Fibroblast of mammary gland (primary cell): ENCODE results near the gene HID1.
A peak's percentile ranks its signal among the peaks of the same experiment; 100 is the strongest.

Source experiments
- DNase-seq: peaks from one replicate; pipeline ENCODE4 v3.0.0-alpha.2; 2010; ENCODE audit warnings: low read depth
- H3K4me3 ChIP-seq: 2 replicates; pipeline ENCODE4 v1.5.1; 2011; ENCODE audit warnings: low read depth, mild to moderate bottlenecking, low read length, moderate library complexity; ENCODE audit not compliant: control insufficient read depth
- TF ChIP-seq, protein P1 (sequence below): conservative IDR thresholded peaks from 2 replicates; pipeline ENCODE4 v1.5.1; 2011; ENCODE audit warnings: low read depth, low read length, inconsistent platforms; ENCODE audit not compliant: control insufficient read depth, insufficient read depth

Gene HID1

DNA sequence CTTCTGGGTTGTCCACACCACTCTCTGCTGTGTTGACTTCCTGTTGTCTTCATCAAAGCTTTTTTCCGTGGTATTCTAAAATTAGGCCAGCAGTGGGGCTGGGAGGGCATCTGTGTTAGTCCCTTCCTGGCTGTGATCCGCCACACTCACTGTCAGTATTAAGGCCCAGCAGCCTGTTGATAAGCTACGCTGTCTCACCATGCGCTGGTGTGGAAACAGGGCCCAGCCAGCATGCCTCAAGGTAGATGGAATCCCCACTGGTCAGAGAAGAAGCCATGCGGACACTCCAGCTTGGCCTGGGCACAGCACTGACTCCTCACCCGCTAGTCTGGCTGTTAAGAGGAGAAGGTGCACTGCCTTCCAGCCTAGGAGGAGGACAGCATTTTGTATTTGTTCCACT is 26.2 kb upstream of the HID1 start:
- TF ChIP-seq, protein P1, sequence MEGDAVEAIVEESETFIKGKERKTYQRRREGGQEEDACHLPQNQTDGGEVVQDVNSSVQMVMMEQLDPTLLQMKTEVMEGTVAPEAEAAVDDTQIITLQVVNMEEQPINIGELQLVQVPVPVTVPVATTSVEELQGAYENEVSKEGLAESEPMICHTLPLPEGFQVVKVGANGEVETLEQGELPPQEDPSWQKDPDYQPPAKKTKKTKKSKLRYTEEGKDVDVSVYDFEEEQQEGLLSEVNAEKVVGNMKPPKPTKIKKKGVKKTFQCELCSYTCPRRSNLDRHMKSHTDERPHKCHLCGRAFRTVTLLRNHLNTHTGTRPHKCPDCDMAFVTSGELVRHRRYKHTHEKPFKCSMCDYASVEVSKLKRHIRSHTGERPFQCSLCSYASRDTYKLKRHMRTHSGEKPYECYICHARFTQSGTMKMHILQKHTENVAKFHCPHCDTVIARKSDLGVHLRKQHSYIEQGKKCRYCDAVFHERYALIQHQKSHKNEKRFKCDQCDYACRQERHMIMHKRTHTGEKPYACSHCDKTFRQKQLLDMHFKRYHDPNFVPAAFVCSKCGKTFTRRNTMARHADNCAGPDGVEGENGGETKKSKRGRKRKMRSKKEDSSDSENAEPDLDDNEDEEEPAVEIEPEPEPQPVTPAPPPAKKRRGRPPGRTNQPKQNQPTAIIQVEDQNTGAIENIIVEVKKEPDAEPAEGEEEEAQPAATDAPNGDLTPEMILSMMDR = no peak
- H3K4me3 ChIP-seq = no peak overlapping the region
- no peak for DNase-seq

DNA sequence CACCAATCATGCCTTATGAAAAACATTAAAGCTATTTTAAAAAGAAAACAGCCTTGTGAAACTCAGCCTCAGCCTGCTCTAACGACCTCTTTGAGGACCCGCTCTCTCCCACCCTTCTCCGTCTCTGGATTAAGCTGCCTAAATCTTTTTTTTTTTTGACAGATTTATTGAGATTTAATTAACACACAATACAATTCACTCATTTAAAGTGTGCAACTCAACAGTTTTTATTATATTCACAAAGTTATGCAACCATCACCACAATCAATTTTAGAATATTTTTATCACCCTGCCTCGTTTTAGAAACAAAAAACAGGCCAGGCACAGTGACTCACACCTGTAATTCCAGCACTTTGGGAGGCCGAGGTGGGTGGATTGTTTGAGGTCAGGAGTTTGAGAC is 23.3 kb upstream of the HID1 start:
- no peak for DNase-seq
- TF ChIP-seq, protein P1 = no peak
- H3K4me3 ChIP-seq = no peak overlapping the region

DNA sequence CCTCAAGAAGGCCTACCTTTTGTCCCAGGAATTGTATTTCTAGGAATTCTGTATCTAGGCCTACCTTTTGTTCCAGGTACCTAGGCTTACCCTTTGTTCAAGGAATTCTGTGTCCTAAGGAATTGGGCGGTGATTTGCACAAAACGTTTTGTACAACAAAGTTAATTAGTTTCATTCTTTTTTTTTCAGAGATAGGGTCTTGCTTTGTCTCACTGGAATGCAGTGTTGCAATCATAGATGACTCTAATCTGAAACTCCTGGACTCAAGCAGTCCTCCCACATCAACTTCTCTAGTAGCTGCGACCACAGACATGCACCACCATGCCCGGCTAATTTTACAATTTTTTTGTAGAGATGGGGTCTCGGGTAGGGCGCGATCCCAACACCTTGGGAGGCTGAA is 21.9 kb upstream of the HID1 start:
- peak; percentile 64 for DNase-seq
- TF ChIP-seq, protein P1 = no peak
- H3K4me3 ChIP-seq = no peak overlapping the region

DNA sequence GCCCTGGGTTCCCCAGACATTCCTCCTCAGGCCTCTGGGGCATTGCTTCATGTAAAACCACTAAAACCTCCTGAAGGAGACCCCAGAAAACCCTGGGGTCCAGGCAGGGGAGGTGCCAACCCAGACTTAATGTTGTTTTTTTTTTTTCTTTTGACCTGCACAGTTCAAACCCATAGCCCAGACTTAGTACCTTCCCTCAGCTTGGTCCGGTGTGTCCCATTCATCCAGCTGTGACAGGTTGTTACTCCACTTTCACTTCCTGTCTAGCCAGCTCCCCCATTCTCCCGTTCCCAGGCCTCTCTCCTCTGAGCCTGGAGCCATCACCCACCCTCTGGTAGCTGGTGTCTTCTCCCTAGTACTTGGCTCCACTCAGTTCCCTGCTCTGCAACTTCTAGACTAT is 19.7 kb upstream of the HID1 start:
- TF ChIP-seq, protein P1 = no peak
- H3K4me3 ChIP-seq = no peak overlapping the region
- no peak for DNase-seq

DNA sequence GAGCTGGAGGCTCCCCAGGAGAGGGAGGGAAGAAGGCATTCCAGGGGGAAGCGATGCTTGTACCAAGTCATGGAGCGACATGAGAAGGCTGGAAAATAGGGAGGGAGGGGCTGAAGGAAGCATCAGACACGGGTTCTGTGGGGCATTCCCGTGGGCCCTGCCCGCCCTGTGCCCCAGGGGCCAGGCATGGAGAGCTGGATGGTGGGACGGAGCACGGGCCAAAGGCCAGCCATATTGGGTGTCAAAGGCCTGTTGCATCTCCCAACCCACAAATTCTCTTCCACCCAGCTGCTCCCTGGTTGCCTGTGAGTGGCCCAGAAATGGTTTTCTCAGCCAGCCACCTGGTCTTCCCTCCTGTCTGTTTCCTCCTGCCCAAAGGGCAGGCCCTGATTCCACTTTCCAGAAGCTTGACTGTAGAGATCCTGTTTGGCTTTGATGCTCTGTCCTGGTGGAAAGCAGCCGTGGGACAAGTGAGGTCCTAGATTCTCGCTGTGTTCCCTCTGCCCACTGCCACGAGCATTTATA is 18.1 kb upstream of the HID1 start:
- no peak overlapping the region for H3K4me3 ChIP-seq
- no peak for DNase-seq
- TF ChIP-seq, protein P1 = no peak

DNA sequence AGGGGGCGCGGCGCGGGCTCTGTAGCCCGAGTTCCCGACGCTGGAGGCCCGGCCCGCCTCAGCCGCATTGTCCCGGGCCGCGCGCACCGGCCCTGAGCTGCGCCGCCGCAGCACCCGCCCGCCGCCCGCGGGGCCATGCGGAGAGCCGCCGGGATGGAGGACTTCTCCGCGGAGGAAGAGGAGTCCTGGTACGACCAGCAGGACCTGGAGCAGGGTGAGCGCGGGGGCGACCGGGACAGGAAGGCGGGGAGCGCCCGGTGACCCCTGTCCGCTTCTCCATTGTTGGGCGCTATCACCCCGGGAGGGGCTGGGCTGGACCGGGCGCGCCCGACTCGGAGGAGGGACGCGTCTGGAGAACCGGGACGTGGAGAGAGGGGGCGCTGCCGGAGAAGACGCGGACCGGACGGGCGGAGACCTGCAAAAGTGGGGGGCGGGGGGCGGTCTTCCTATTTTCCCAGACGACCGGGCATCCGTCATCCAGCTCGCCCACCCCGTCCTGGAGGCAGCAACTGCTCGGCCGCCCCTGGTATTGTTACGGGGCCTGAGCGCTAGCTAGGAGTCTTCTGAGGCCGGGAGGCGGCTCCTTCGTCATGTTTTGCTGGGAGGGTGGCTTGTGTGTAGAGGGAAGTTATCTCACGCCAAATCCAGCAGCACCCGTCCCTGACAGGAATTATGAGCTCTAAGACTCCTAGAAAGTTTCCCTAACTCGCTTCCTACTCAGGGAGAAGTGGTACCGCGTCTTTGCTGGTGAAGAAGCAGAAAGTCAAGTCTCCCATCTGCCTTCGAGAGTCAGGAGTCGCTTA is 15.6 kb upstream of the HID1 start:
- DNase-seq = peak; percentile 72
- TF ChIP-seq, protein P1 = no peak
- H3K4me3 ChIP-seq = peak overlapping the region; percentile 77
